ENCODE measurements around the gene CPA3.

DNA sequence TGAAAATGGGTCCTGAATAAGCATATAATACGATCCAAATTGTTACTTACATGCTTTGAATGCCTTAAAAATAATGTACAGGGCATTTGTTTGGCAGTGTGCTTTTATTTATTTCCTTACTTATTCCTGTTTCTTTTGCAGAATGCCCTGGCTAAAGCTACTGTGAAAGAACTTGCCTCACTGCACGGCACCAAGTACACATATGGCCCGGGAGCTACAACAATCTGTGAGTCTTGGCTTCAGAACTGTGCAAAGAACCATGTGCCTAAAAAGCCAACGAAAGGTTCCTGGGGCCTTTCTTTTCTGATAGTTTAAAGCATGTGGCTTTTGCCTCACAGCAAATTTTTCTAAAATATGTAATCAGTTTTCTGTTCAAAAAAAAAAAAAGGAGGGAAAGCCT lies 7.8 kb upstream of the CPA3 start:
- TF ChIP-seq CTCF (IDR thresholded peaks at IDR 0.05) (no peak), EZH2 (IDR thresholded peaks at IDR 0.05; ENCODE audit: borderline replicate concordance, insufficient read depth, low read depth, low read length, poor library complexity, severe bottlenecking) (no peak)
